K562 (cell line): ENCODE measurements around the gene GUCY2D. TPM values are rescaled to one million over a fixed set of nuclear protein-coding genes. Genes with fewer than 3 reads are reported as not detected.
A peak's percentile ranks its signal among the peaks of the same experiment; 100 is the strongest.
"Not testable (repeated sequence)": the region's sequence is repeated elsewhere in the genome, so short reads cannot be mapped to it uniquely, and the experiment has no call there.

ENCODE experiments used
- ATAC-seq: fragments of 200-7000 bp; cut with Tn5 transposase; 3 replicates; pipeline ENCODE4 v1.9.1; 2020; ENCODE audit warnings: moderate library complexity
- BruUV-seq: library from RNA; stranded (reverse); fragments of 400-500 nt; replicated peaks from 2 replicates; lab custom pipeline; 2021; lab: Mats Ljungman, UMichigan
- CTCF ChIA-PET: fragments of 300-600 bp; formaldehyde crosslinking; extraction: SDS; loops from one replicate; lab custom pipeline; 2021; ENCODE audit warnings: low intra/inter-chr PET ratio; lab: Yijun Ruan, JAX
- POLR2A ChIA-PET: fragments of 300-600, 350-650 bp; sonication (Branson Sonifier 250); formaldehyde crosslinking; extraction: SDS; loops from one replicate; lab custom pipeline; 2021; ENCODE audit warnings: antibody characterized with exemption, inconsistent platforms; lab: Yijun Ruan, JAX
- DNase-seq, 4 experiments: peaks; one replicate each; pipeline versions ENCODE4 v3.0.0 to v3.0.0-alpha.2; 2011 to 2018; ENCODE audit warnings: low spot score in 3 of 4, mixed read lengths in 3 of 4; ENCODE audit errors: extremely low read depth in 1 of 4
- FAIRE-seq: peaks from 2 replicates; lab custom pipeline; 2011; peaks lifted over from hg19 to GRCh38; lab: Jason Lieb, UNC
- H2AFZ ChIP-seq: 2 replicates; pipeline ENCODE4 v1.6.0; 2011; ENCODE audit warnings: low read depth, low read length, control low read depth, inconsistent platforms
- H3K27ac ChIP-seq: fragments of 200-600 bp; 3 replicates; pipeline ENCODE4 v1.8.0; 2011; ENCODE audit warnings: low read depth, mild to moderate bottlenecking, control low read depth, inconsistent platforms, low read length, moderate library complexity, mixed read lengths; ENCODE audit errors: extremely low read depth
- H3K27me3 ChIP-seq, 2 experiments: fragments of 300-600 bp in 1 of 2; 2 replicates in 1 of 2; 3 replicates in 1 of 2; pipeline versions ENCODE4 v1.6.0 to v1.8.0; 2011; ENCODE audit warnings: inconsistent platforms in 2 of 2, low read length in 2 of 2, mild to moderate bottlenecking in 1 of 2, mixed read lengths in 1 of 2, moderate library complexity in 1 of 2; ENCODE audit not compliant: control insufficient read depth in 2 of 2, insufficient read depth in 2 of 2
- H3K36me3 ChIP-seq: fragments of 300-600 bp; 3 replicates; pipeline ENCODE4 v1.8.0; 2011; ENCODE audit warnings: mild to moderate bottlenecking, low read length, inconsistent platforms; ENCODE audit not compliant: control insufficient read depth, insufficient read depth
- H3K4me1 ChIP-seq, 2 experiments: fragments of 200-600 bp in 1 of 2; replicated peaks in 1 of 2; 2 replicates in 1 of 2; 3 replicates in 1 of 2; pipeline versions ENCODE4 v1.5.1 to v1.8.0; 2011; ENCODE audit warnings: inconsistent platforms in 2 of 2, low read length in 2 of 2, mild to moderate bottlenecking in 1 of 2, mixed read lengths in 1 of 2, moderate library complexity in 1 of 2; ENCODE audit not compliant: control insufficient read depth in 2 of 2, insufficient read depth in 2 of 2
- H3K4me2 ChIP-seq: 2 replicates; pipeline ENCODE4 v1.6.1; 2011; ENCODE audit warnings: low read length, control low read depth, inconsistent platforms, mixed read lengths; ENCODE audit not compliant: insufficient read depth
- H3K4me3 ChIP-seq: fragments of 200-600 bp; sonication (generic), shearing (Covaris generic); 2 replicates; pipeline ENCODE4 v1.5.1; 2016; ENCODE audit warnings: control low read depth, inconsistent platforms
- H3K79me2 ChIP-seq: fragments of 200-600 bp; 3 replicates; pipeline ENCODE4 v1.8.0; 2011; ENCODE audit warnings: low read length, inconsistent platforms; ENCODE audit not compliant: control insufficient read depth, insufficient read depth
- H3K9ac ChIP-seq, 2 experiments: 2 replicates each; pipeline versions ENCODE4 v1.6.0 to v1.6.1; 2011; ENCODE audit warnings: low read depth in 2 of 2, low read length in 2 of 2, control low read depth in 1 of 2, inconsistent platforms in 1 of 2, mild to moderate bottlenecking in 1 of 2, mixed read lengths in 1 of 2; ENCODE audit not compliant: insufficient read depth in 1 of 2
- H3K9me1 ChIP-seq: one replicate; pipeline ENCODE4 v1.6.0; 2011; ENCODE audit warnings: inconsistent platforms, mild to moderate bottlenecking, low read length, moderate library complexity; ENCODE audit not compliant: control insufficient read depth, insufficient read depth
- H3K9me3 ChIP-seq: replicated peaks from 2 replicates; pipeline ENCODE4 v1.5.1; 2011; ENCODE audit warnings: low read depth, low read length, inconsistent platforms; ENCODE audit not compliant: control insufficient read depth, insufficient read depth
- H4K20me1 ChIP-seq: replicated peaks from 2 replicates; pipeline ENCODE4 v1.6.1; 2011; ENCODE audit warnings: low read length, inconsistent platforms, mixed read lengths; ENCODE audit not compliant: control insufficient read depth, insufficient read depth
- ATF3 ChIP-seq, 2 experiments: fragments of 450-650 bp in 1 of 2; sonication (generic) in 1 of 2; formaldehyde crosslinking in 1 of 2; IDR thresholded peaks in 1 of 2; conservative IDR thresholded peaks in 1 of 2; 2 replicates each; pipeline versions ENCODE4 v1.6.1 to v1.8.1; 2016 to 2023; ENCODE audit warnings: mild to moderate bottlenecking in 2 of 2, moderate library complexity in 2 of 2, inconsistent platforms in 1 of 2, missing genetic modification reagents in 1 of 2
- CEBPB ChIP-seq: fragments of 450-650 bp; IDR thresholded peaks from 2 replicates; pipeline ENCODE4 v1.6.1; 2016; ENCODE audit warnings: missing genetic modification characterization, missing compliant biosample characterization
- CEBPG ChIP-seq, 3 experiments: fragments of 200-800 bp in 1 of 3; sonication (Bioruptor generic) in 1 of 3; sonication (generic) in 1 of 3; formaldehyde crosslinking in 1 of 3; IDR thresholded peaks in 2 of 3; conservative IDR thresholded peaks in 1 of 3; 2 replicates each; pipeline versions ENCODE4 v1.6.1 to v1.8.0; 2016 to 2022; ENCODE audit warnings: missing compliant biosample characterization in 2 of 3, missing genetic modification characterization in 2 of 3, mild to moderate bottlenecking in 1 of 3, missing genetic modification reagents in 1 of 3
- WGBS: fragments of 100-300 bp; shearing (Covaris generic); methylation state at CpG from one replicate; pipeline ENCODE4 v1.1.6; 2016; ENCODE audit warnings: low coverage, mixed read lengths; ENCODE audit not compliant: insufficient coverage; ENCODE audit errors: missing lambda C conversion rate; 5-methylcytosine and 5-hydroxymethylcytosine counted together
- in situ Hi-C: fragments of 300-500 bp; cut with MboI; formaldehyde crosslinking; loops from 4 replicates; pipeline ENCODE4 v1.15.0; 2018; ENCODE audit warnings: inconsistent platforms, mixed read lengths
- intact Hi-C: fragments of 100-400 bp; cut with micrococcal nuclease; formaldehyde crosslinking; loops from 2 replicates; pipeline ENCODE4 v1.14.2; 2022
- polyA plus RNA-seq, 8 experiments: library from polyadenylated mRNA; depleted of rRNA in 4 of 8; stranded (reverse) in 5 of 8; unstranded in 3 of 8; fragments of >200 nt; fragmentation: Nextera tagmentation in 2 of 8; fragmentation: Illumina TruSeq in 1 of 8; extraction: Ambion mirVana in 2 of 8; extraction: Trizol in 1 of 8; gene quantifications; 2 replicates each; pipeline versions ENCODE4 v1.2.1 to v1.2.3, GENCODE V29; 2011 to 2014; ENCODE audit warnings: inconsistent platforms in 1 of 8, missing spikeins in 1 of 8
- total RNA-seq, 7 experiments: library from RNA; depleted of rRNA in 6 of 7; stranded (reverse); fragments of >200 nt in 6 of 7; fragmentation: Illumina TruSeq in 2 of 7; extraction: Trizol in 2 of 7; gene quantifications; 2 replicates each; pipeline versions ENCODE4 v1.2.1 to v1.2.3, GENCODE V29; 2011 to 2021; ENCODE audit warnings: low replicate concordance in 1 of 7

The GUCY2D gene
- total and polyA plus RNA-seq, 9 of the 15 experiments (the other 6 are each of a cell fraction or from before 2014, with no cell fraction given): 0.05 TPM; not detected in 8

GRCh38 chr17:8024161-8024560, 21.7 kb downstream of the GUCY2D start:
- BruUV-seq; ATAC-seq; H3K36me3 ChIP-seq; H3K27ac ChIP-seq; H3K4me3 ChIP-seq; POLR2A ChIA-PET; H4K20me1 ChIP-seq; intact Hi-C loops; H3K79me2 ChIP-seq; H3K4me1 ChIP-seq; H3K4me2 ChIP-seq; H3K9ac ChIP-seq; DNase-seq; H3K9me3 ChIP-seq; in situ Hi-C loops; H3K9me1 ChIP-seq; H2AFZ ChIP-seq; TF ChIP-seq ATF3 (CRISPR knock-in tag; conservative IDR thresholded peaks at IDR 0.05); CEBPG (CRISPR knock-in tag; IDR thresholded peaks at IDR 0.05): not testable (repeated sequence)
- FAIRE-seq: peak; percentile 40
- TF ChIP-seq ATF3 (IDR thresholded peaks at IDR 0.05) (peak; percentile 79), CEBPB (peak; percentile 45; the same call in 1 of the 2 replicates), CEBPG (tag; conservative IDR thresholded peaks at IDR 0.05 in 1 of 2, IDR thresholded peaks at IDR 0.05 in 1 of 2) (peak; percentile 67 to 68)
- peaks cover 1 to 29% of the 10 kb centered on the region in 2 experiments; a peak in 4 of 5 replicates for H3K27me3 ChIP-seq
- CTCF ChIA-PET: interaction anchor here (0.6 to 0.7 kb wide), 2 partner anchors 17 to 48 kb away, joined by 3 to 5 read pairs; no protein-coding TSS in a partner anchor
- WGBS: 22% methylated on average over 6 of the region's 6 CpGs
